Gastrocnemius medialis (tissue), 4 donors: ENCODE measurements around the gene NACC1.

Source experiments
- POLR2A ChIP-seq, 2 donors: fragments of 450-650 bp; IDR thresholded peaks; one replicate each; pipeline ENCODE4 v1.6.1; 2017; ENCODE audit warnings: antibody characterized with exemption in 2 of 2, mild to moderate bottlenecking in 2 of 2, moderate library complexity in 2 of 2
- TF ChIP-seq, protein P1 (sequence below), 5 experiments: fragments of 450-650 bp in 3 of 5; fragments of 200-600 bp in 2 of 5; sonication (generic) in 2 of 5; IDR thresholded peaks in 4 of 5; conservative IDR thresholded peaks in 1 of 5; 1 replicate in 4 of 5; 2 replicates in 1 of 5; pipeline ENCODE4 v1.5.1; 2016 to 2019; ENCODE audit warnings: antibody characterized with exemption in 5 of 5, mild to moderate bottlenecking in 3 of 5, moderate library complexity in 3 of 5

DNA sequence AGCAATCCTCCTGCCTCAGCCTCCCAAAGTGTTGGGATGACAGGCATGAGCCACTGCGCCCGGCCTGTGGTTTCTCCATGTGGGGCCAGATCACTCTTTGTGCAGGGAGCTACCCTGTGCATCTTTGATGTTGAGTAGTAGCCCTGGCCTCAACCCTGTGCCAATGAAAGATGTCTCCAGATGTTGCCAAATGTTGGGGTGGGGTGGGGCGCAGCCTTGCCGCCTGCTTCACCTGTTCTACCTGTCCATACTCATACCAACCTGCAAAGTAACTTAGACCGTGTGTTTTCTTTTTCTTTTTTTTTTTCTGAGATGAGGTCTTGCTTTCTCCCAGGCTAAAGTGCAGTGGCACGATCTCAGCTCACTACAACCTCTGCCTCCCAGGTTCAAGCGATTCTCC lies 53.1 kb downstream of the NACC1 start:
- no peak for TF ChIP-seq POLR2A (IDR thresholded peaks at IDR 0.05)
- TF ChIP-seq, protein P1, sequence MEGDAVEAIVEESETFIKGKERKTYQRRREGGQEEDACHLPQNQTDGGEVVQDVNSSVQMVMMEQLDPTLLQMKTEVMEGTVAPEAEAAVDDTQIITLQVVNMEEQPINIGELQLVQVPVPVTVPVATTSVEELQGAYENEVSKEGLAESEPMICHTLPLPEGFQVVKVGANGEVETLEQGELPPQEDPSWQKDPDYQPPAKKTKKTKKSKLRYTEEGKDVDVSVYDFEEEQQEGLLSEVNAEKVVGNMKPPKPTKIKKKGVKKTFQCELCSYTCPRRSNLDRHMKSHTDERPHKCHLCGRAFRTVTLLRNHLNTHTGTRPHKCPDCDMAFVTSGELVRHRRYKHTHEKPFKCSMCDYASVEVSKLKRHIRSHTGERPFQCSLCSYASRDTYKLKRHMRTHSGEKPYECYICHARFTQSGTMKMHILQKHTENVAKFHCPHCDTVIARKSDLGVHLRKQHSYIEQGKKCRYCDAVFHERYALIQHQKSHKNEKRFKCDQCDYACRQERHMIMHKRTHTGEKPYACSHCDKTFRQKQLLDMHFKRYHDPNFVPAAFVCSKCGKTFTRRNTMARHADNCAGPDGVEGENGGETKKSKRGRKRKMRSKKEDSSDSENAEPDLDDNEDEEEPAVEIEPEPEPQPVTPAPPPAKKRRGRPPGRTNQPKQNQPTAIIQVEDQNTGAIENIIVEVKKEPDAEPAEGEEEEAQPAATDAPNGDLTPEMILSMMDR (IDR thresholded peaks at IDR 0.05 in 4 of 5, conservative IDR thresholded peaks at IDR 0.05 in 1 of 5) = no peak
